BLaER1 (cell line): ENCODE data around the gene APPBP2.
"Not testable (repeated sequence)": the region's sequence is repeated elsewhere in the genome, so short reads cannot be mapped to it uniquely, and the experiment has no call there.

Source experiments
- H3K27ac ChIP-seq: shearing (Covaris generic); formaldehyde crosslinking; 2 replicates; pipeline ENCODE4 v1.8.1; 2022
- H3K27me3 ChIP-seq: shearing (Covaris generic); formaldehyde crosslinking; 2 replicates; pipeline ENCODE4 v1.8.1; 2022
- H3K36me3 ChIP-seq: shearing (Covaris generic); formaldehyde crosslinking; 2 replicates; pipeline ENCODE4 v1.8.1; 2022
- H3K4me1 ChIP-seq: shearing (Covaris generic); formaldehyde crosslinking; 2 replicates; pipeline ENCODE4 v1.8.1; 2022
- H3K4me2 ChIP-seq: shearing (Covaris generic); formaldehyde crosslinking; 2 replicates; pipeline ENCODE4 v1.8.1; 2022
- H3K4me3 ChIP-seq: shearing (Covaris generic); formaldehyde crosslinking; 2 replicates; pipeline ENCODE4 v1.8.1; 2022
- H3K9ac ChIP-seq: shearing (Covaris generic); formaldehyde crosslinking; 2 replicates; pipeline ENCODE4 v1.8.1; 2022
- H3K9me3 ChIP-seq: shearing (Covaris generic); formaldehyde crosslinking; 2 replicates; pipeline ENCODE4 v1.8.1; 2022
- H4K20me1 ChIP-seq: shearing (Covaris generic); formaldehyde crosslinking; 2 replicates; pipeline ENCODE4 v1.8.1; 2022
- Cebpa-rat ChIP-seq: shearing (Covaris generic); IDR thresholded peaks from 2 replicates; pipeline ENCODE4 v1.8.1; 2022

Gene APPBP2

GRCh38 chr17:60523822-60524221 lies 2.2 kb downstream of the APPBP2 start:
- peaks cover 13% of the 10 kb centered on the region; the same call in 1 of the 2 replicates for H3K9me3 ChIP-seq
- TF ChIP-seq Cebpa-rat: no peak
- peaks cover 68% of the 10 kb centered on the region for H4K20me1 ChIP-seq
- peaks cover 25% of the 10 kb centered on the region for H3K4me1 ChIP-seq
- no peaks in the 10 kb centered on the region for H3K27me3 ChIP-seq
- peak overlapping the region; percentile 89 for H3K9ac ChIP-seq
- peaks cover 52% of the 10 kb centered on the region for H3K36me3 ChIP-seq
- no peak overlapping the region for H3K27ac ChIP-seq
- H3K4me3 ChIP-seq: peak overlapping the region; percentile 95; the same call in 1 of the 2 replicates
- H3K4me2 ChIP-seq: peak overlapping the region; percentile 91

- H3K4me2 ChIP-seq: peak overlapping the region; percentile 91; the same call in 1 of the 2 replicates
- peaks cover 5% of the 10 kb centered on the region; the same call in 1 of the 2 replicates for H3K9me3 ChIP-seq
- peaks cover 25% of the 10 kb centered on the region for H3K4me1 ChIP-seq
- no peak for TF ChIP-seq Cebpa-rat
- H3K9ac ChIP-seq: no peak overlapping the region
- H3K36me3 ChIP-seq: peaks cover 52% of the 10 kb centered on the region
- no peak overlapping the region for H3K4me3 ChIP-seq
- no peaks in the 10 kb centered on the region for H3K27me3 ChIP-seq
- H4K20me1 ChIP-seq: peaks cover 76% of the 10 kb centered on the region
- no peak overlapping the region for H3K27ac ChIP-seq
These were observed 3.0 kb downstream of the APPBP2 start for GRCh38 chr17:60522889-60523626.

DNA sequence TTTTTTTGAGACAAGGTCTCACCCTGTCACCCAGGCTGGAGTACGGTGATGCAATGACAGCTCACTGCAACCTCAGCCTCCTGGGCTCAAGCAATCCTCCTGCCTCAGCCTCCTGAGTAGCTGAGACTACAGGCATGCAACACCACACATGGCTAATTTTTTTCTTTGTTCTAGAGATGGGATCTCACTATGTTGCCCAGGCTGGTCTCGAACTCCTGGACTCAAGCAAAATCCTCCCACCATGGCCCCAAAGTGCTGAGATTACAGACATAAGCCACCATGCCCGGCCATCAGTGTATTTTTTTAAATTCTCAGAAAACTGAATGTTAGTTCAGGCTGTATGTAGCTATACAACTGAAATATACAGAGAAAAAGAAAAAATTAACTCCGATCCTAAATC lies 6.2 kb downstream of the APPBP2 start:
- Histone ChIP-seq H3K4me3 (no peak overlapping the region), H3K27me3 (no peaks in the 10 kb centered on the region), H4K20me1 (peaks cover 100% of the 10 kb centered on the region), H3K4me2 (no peak overlapping the region), H3K36me3 (peaks cover 55% of the 10 kb centered on the region), H3K9me3 (no peaks in the 10 kb centered on the region), H3K4me1 (peaks cover 16% of the 10 kb centered on the region), H3K27ac (no peak overlapping the region), H3K9ac (no peak overlapping the region)
- no peak for TF ChIP-seq Cebpa-rat

DNA sequence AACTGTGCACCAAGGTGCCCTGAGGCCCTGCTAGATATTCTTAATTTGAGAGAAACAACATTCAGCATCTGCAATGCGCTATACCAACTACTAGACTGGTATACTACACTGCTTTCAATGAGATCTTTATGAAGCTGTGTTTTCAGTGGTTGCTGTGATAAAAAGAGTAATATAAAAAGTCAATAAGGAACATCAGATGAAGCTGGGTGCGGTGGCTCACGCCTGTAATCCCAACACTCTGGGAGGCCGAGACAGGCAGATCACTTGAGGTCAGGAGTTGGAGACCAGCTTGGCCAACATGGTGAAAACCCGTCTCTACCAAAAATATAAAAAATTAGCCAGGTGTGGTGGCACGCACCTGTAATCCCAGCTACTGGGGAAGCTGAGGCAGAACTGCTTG lies 10.4 kb downstream of the APPBP2 start:
- peaks cover 67% of the 10 kb centered on the region for H3K36me3 ChIP-seq

GRCh38 chr17:60515199-60515598 lies 10.8 kb downstream of the APPBP2 start:
- Histone ChIP-seq H4K20me1 (peaks cover 90% of the 10 kb centered on the region), H3K36me3 (peaks cover 67% of the 10 kb centered on the region)
- not testable (repeated sequence) for H3K27ac ChIP-seq, H3K27me3 ChIP-seq, H3K4me1 ChIP-seq, H3K9ac ChIP-seq, H3K4me3 ChIP-seq, H3K4me2 ChIP-seq, H3K9me3 ChIP-seq

More for the DNA sequence above, 10.4 kb downstream of the APPBP2 start:
- peaks cover 90% of the 10 kb centered on the region for H4K20me1 ChIP-seq
- H3K27ac ChIP-seq, H3K4me1 ChIP-seq, H3K27me3 ChIP-seq, H3K9me3 ChIP-seq, H3K9ac ChIP-seq, H3K4me3 ChIP-seq, H3K4me2 ChIP-seq: not testable (repeated sequence)

DNA sequence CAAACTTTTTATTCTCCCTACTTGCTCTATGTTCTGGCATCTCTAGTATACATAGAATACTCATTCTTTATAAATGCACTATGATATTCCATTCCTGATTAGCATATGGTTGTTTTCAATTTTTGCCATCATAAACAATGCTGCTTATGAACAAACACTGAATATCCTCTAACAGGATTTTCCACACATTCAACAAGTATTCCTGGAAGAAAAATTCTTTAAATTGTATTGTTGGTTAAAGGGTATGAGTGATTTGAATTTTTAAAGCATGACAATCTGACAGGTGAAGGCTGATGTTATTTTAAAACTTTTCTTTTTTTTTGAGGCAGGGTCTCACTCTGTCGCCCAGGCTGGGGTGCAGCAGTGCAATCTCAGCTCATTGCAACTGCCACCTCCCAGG lies 11.5 kb downstream of the APPBP2 start:
- Histone ChIP-seq H4K20me1 (peaks cover 90% of the 10 kb centered on the region), H3K9ac (no peak overlapping the region), H3K4me1 (no peaks in the 10 kb centered on the region), H3K4me3 (no peak overlapping the region), H3K27ac (no peak overlapping the region), H3K36me3 (peaks cover 64% of the 10 kb centered on the region), H3K27me3 (no peaks in the 10 kb centered on the region), H3K4me2 (no peak overlapping the region), H3K9me3 (no peaks in the 10 kb centered on the region)
- no peak for TF ChIP-seq Cebpa-rat

- no peak for TF ChIP-seq Cebpa-rat
- H3K36me3 ChIP-seq: peaks cover 62% of the 10 kb centered on the region
- no peaks in the 10 kb centered on the region for H3K9me3 ChIP-seq
- H4K20me1 ChIP-seq: peaks cover 90% of the 10 kb centered on the region
- H3K4me2 ChIP-seq: no peak overlapping the region
- H3K9ac ChIP-seq: no peak overlapping the region
- H3K4me1 ChIP-seq: no peaks in the 10 kb centered on the region
- H3K4me3 ChIP-seq: no peak overlapping the region
- no peak overlapping the region for H3K27ac ChIP-seq
- H3K27me3 ChIP-seq: no peaks in the 10 kb centered on the region
These were observed 12.0 kb downstream of the APPBP2 start for GRCh38 chr17:60514053-60514452.

GRCh38 chr17:60513014-60513413 lies 13.0 kb downstream of the APPBP2 start:
- Histone ChIP-seq H3K27ac (no peak overlapping the region), H3K9ac (no peak overlapping the region), H3K4me2 (no peak overlapping the region), H3K4me3 (no peak overlapping the region), H4K20me1 (peaks cover 90% of the 10 kb centered on the region), H3K36me3 (peaks cover 59% of the 10 kb centered on the region), H3K4me1 (no peaks in the 10 kb centered on the region), H3K9me3 (no peaks in the 10 kb centered on the region), H3K27me3 (no peaks in the 10 kb centered on the region)
- TF ChIP-seq Cebpa-rat: no peak

- H3K4me2 ChIP-seq: no peak overlapping the region
- no peaks in the 10 kb centered on the region for H3K27me3 ChIP-seq
- no peaks in the 10 kb centered on the region for H3K9me3 ChIP-seq
- TF ChIP-seq Cebpa-rat: no peak
- H3K4me3 ChIP-seq: no peak overlapping the region
- H3K9ac ChIP-seq: no peak overlapping the region
- H3K4me1 ChIP-seq: no peaks in the 10 kb centered on the region
- H3K27ac ChIP-seq: no peak overlapping the region
- peaks cover 55% of the 10 kb centered on the region for H3K36me3 ChIP-seq
- H4K20me1 ChIP-seq: peaks cover 90% of the 10 kb centered on the region
These were observed 15.3 kb downstream of the APPBP2 start for GRCh38 chr17:60510723-60511122.

GRCh38 chr17:60510031-60510430 lies 16.0 kb downstream of the APPBP2 start:
- H4K20me1 ChIP-seq: peaks cover 90% of the 10 kb centered on the region
- no peaks in the 10 kb centered on the region for H3K27me3 ChIP-seq
- no peaks in the 10 kb centered on the region for H3K9me3 ChIP-seq
- H3K27ac ChIP-seq: no peak overlapping the region
- H3K36me3 ChIP-seq: peaks cover 56% of the 10 kb centered on the region
- H3K9ac ChIP-seq: no peak overlapping the region
- TF ChIP-seq Cebpa-rat: no peak
- H3K4me3 ChIP-seq: no peak overlapping the region
- H3K4me2 ChIP-seq: no peak overlapping the region
- H3K4me1 ChIP-seq: no peaks in the 10 kb centered on the region
